PC-9 (cell line): Measurements from ENCODE around the gene PRXL2B. TPM values are rescaled to one million over a fixed set of nuclear protein-coding genes. Genes with fewer than 3 reads are reported as not detected.

Experiments
- BruUV-seq: library from RNA; stranded (reverse); fragments of 400-500 nt; replicated peaks from 2 replicates; lab custom pipeline; 2021; lab: Mats Ljungman, UMichigan
- CTCF ChIA-PET: fragments of 300-600 bp; sonication (Branson Sonifier 250); formaldehyde crosslinking; loops from one replicate; lab custom pipeline; 2022; ENCODE audit warnings: antibody characterized with exemption; lab: Charles Lee
- POLR2A ChIA-PET: fragments of 300-600 bp; sonication (Branson Sonifier 250); formaldehyde crosslinking; loops from one replicate; lab custom pipeline; 2022; ENCODE audit warnings: antibody characterized with exemption; ENCODE audit not compliant: unreplicated experiment; lab: Charles Lee
- DNase-seq, 2 experiments: peaks; one replicate each; pipeline versions ENCODE4 v3.0.0 to v3.0.0-alpha.2; 2015 to 2022; ENCODE audit warnings: mixed read lengths in 1 of 2
- H2AFZ ChIP-seq: fragments of 200-600 bp; sonication (generic); 2 replicates; pipeline ENCODE4 v1.8.1; 2017; ENCODE audit warnings: antibody characterized with exemption
- H3F3A ChIP-seq: fragments of 200-600 bp; sonication (generic); 2 replicates; pipeline ENCODE4 v1.8.1; 2017; ENCODE audit warnings: antibody characterized with exemption, mild to moderate bottlenecking, low read depth; ENCODE audit not compliant: insufficient read depth
- H3K27ac ChIP-seq: fragments of 200-600 bp; sonication (generic); 2 replicates; pipeline ENCODE4 v1.6.1; 2016; ENCODE audit warnings: mixed run types
- H3K27me3 ChIP-seq: fragments of 200-600 bp; sonication (generic); 2 replicates; pipeline ENCODE4 v1.6.1; 2016; ENCODE audit warnings: low read depth, mixed run types; ENCODE audit not compliant: insufficient read depth
- H3K36me3 ChIP-seq: fragments of 200-600 bp; sonication (generic); 2 replicates; pipeline ENCODE4 v1.6.1; 2016; ENCODE audit warnings: low read depth, mixed run types
- H3K4me1 ChIP-seq: fragments of 200-600 bp; sonication (generic); replicated peaks from 2 replicates; pipeline ENCODE4 v1.6.1; 2016; ENCODE audit warnings: mixed run types; ENCODE audit not compliant: insufficient read depth
- H3K4me2 ChIP-seq: fragments of 200-600 bp; sonication (generic); 2 replicates; pipeline ENCODE4 v1.6.1; 2017; ENCODE audit warnings: mixed run types
- H3K4me3 ChIP-seq: fragments of 200-600 bp; sonication (generic); 2 replicates; pipeline ENCODE4 v1.6.1; 2016; ENCODE audit warnings: mixed run types
- H3K79me2 ChIP-seq: fragments of 200-600 bp; sonication (generic); 2 replicates; pipeline ENCODE4 v1.6.1; 2017; ENCODE audit warnings: low read depth, mixed run types
- H3K9me2 ChIP-seq: fragments of 200-600 bp; sonication (generic); 2 replicates; pipeline ENCODE4 v1.8.1; 2017; ENCODE audit warnings: mild to moderate bottlenecking; ENCODE audit not compliant: insufficient read depth
- H3K9me3 ChIP-seq: fragments of 200-600 bp; sonication (generic); 2 replicates; pipeline ENCODE4 v1.8.1; 2016; ENCODE audit warnings: low read depth; ENCODE audit not compliant: insufficient read depth
- H4K20me1 ChIP-seq: fragments of 200-600 bp; sonication (generic); 2 replicates; pipeline ENCODE4 v1.8.1; 2017; ENCODE audit not compliant: insufficient read depth
- EZH2 ChIP-seq: fragments of 200-600 bp; sonication (generic); IDR thresholded peaks from 2 replicates; pipeline ENCODE4 v1.8.0; 2017; ENCODE audit warnings: antibody characterized with exemption, low read depth
- intact Hi-C: fragments of 100-400 bp; cut with micrococcal nuclease; formaldehyde crosslinking; loops from one replicate; pipeline ENCODE4 v1.10.0; 2022; ENCODE audit not compliant: unreplicated experiment
- total RNA-seq: library from RNA; stranded (reverse); gene quantifications from 2 replicates; pipeline ENCODE4 v1.2.3, GENCODE V29; 2021
- TF ChIP-seq, protein P1 (sequence below): fragments of 200-600 bp; sonication (generic); conservative IDR thresholded peaks from 2 replicates; pipeline ENCODE4 v1.6.1; 2017; ENCODE audit warnings: mixed run types, antibody characterized with exemption, mild to moderate bottlenecking, moderate library complexity

Gene PRXL2B
- total RNA-seq, 1 experiment from 2014 or later = 26.1 TPM

- Histone ChIP-seq H3K4me2 (no peak overlapping the region), H3K27ac (no peak overlapping the region)
- CTCF ChIA-PET = no interaction called here
Observed at GRCh38 chr1:2629627-2630497, 43.3 kb downstream of the PRXL2B start.

GRCh38 chr1:2630498-2631135 lies 44.0 kb downstream of the PRXL2B start:
- peaks cover 56% of the 10 kb centered on the region for H3K27me3 ChIP-seq
- H3K79me2 ChIP-seq = no peaks in the 10 kb centered on the region
- no peak overlapping the region for H2AFZ ChIP-seq
- ChIA-PET POLR2A (interaction anchor here (0.5 kb wide), 1 partner anchor 18 kb away, joined by 3 read pairs; no protein-coding TSS in a partner anchor), CTCF (no interaction called here)
- TF ChIP-seq, protein P1, sequence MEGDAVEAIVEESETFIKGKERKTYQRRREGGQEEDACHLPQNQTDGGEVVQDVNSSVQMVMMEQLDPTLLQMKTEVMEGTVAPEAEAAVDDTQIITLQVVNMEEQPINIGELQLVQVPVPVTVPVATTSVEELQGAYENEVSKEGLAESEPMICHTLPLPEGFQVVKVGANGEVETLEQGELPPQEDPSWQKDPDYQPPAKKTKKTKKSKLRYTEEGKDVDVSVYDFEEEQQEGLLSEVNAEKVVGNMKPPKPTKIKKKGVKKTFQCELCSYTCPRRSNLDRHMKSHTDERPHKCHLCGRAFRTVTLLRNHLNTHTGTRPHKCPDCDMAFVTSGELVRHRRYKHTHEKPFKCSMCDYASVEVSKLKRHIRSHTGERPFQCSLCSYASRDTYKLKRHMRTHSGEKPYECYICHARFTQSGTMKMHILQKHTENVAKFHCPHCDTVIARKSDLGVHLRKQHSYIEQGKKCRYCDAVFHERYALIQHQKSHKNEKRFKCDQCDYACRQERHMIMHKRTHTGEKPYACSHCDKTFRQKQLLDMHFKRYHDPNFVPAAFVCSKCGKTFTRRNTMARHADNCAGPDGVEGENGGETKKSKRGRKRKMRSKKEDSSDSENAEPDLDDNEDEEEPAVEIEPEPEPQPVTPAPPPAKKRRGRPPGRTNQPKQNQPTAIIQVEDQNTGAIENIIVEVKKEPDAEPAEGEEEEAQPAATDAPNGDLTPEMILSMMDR = no peak
- TF ChIP-seq EZH2 = no peak
- no peaks in the 10 kb centered on the region for H3K36me3 ChIP-seq
- no peaks in the 10 kb centered on the region for H4K20me1 ChIP-seq
- intact Hi-C loops = no loop called here
- no peak for DNase-seq
- H3K4me1 ChIP-seq = no peaks in the 10 kb centered on the region
- no peaks in the 10 kb centered on the region for H3K9me3 ChIP-seq
- no peak overlapping the region for H3K4me2 ChIP-seq
- peaks cover 11% of the 10 kb centered on the region; the same call in 1 of the 2 replicates for H3F3A ChIP-seq
- H3K9me2 ChIP-seq = no peaks in the 10 kb centered on the region
- no TSS peak for BruUV-seq
- no peak overlapping the region for H3K27ac ChIP-seq
- H3K4me3 ChIP-seq = no peak overlapping the region

More at GRCh38 chr1:2629627-2630497, 43.3 kb downstream of the PRXL2B start:
- DNase-seq = no peak
- H3F3A ChIP-seq = peaks cover 11% of the 10 kb centered on the region; the same call in 1 of the 2 replicates
- no peaks in the 10 kb centered on the region for H3K9me3 ChIP-seq
- H3K79me2 ChIP-seq = no peaks in the 10 kb centered on the region
- no peak overlapping the region for H2AFZ ChIP-seq
- no TSS peak for BruUV-seq
- POLR2A ChIA-PET = no interaction called here
- no peaks in the 10 kb centered on the region for H3K4me1 ChIP-seq
- H3K9me2 ChIP-seq = no peaks in the 10 kb centered on the region
- no peak for TF ChIP-seq EZH2
- TF ChIP-seq, protein P1 = no peak
- no peaks in the 10 kb centered on the region for H4K20me1 ChIP-seq
- peaks cover 59% of the 10 kb centered on the region for H3K27me3 ChIP-seq
- no peak overlapping the region for H3K4me3 ChIP-seq
- H3K36me3 ChIP-seq = no peaks in the 10 kb centered on the region
- intact Hi-C loops = no loop called here

- peaks cover 56% of the 10 kb centered on the region for H3K27me3 ChIP-seq
- DNase-seq = no peak
- ChIA-PET POLR2A (interaction anchor here (0.5 kb wide), 1 partner anchor 17 kb away, joined by 3 read pairs; no protein-coding TSS in a partner anchor), CTCF (no interaction called here)
- H3K4me2 ChIP-seq = no peak overlapping the region
- no peaks in the 10 kb centered on the region for H3K4me1 ChIP-seq
- H3K79me2 ChIP-seq = no peaks in the 10 kb centered on the region
- H3K9me3 ChIP-seq = no peaks in the 10 kb centered on the region
- H3K27ac ChIP-seq = no peak overlapping the region
- peaks cover 11% of the 10 kb centered on the region; the same call in 1 of the 2 replicates for H3F3A ChIP-seq
- no peak for TF ChIP-seq EZH2
- TF ChIP-seq, protein P1 = no peak
- H3K4me3 ChIP-seq = no peak overlapping the region
- intact Hi-C loops = no loop called here
- BruUV-seq = no TSS peak
- H3K9me2 ChIP-seq = no peaks in the 10 kb centered on the region
- no peaks in the 10 kb centered on the region for H4K20me1 ChIP-seq
- H2AFZ ChIP-seq = no peak overlapping the region
- H3K36me3 ChIP-seq = no peaks in the 10 kb centered on the region
Observed at GRCh38 chr1:2631136-2632050, 44.8 kb downstream of the PRXL2B start.
